ENCODE data around the gene FCHSD2. TPM values are rescaled to one million over a fixed set of nuclear protein-coding genes. Genes with fewer than 3 reads are reported as not detected.
"Not testable (repeated sequence)": the region's sequence is repeated elsewhere in the genome, so short reads cannot be mapped to it uniquely, and the experiment has no call there.

Gene FCHSD2
- polyA plus RNA-seq, 1 donor (not counting 4 experiments of a cell fraction or from before 2014, with no cell fraction given) = 14.2 TPM

GRCh38 chr11:73137262-73137943, 4.7 kb downstream of the FCHSD2 start:
- no peaks in the 10 kb centered on the region for H3K27me3 ChIP-seq (ENCODE audit: control insufficient read depth, extremely low read depth, insufficient read depth, low read length)
- DNase-seq (ENCODE audit: low read depth, low spot score) (no peak), FAIRE-seq (no peak)
- no peak overlapping the region for H2AFZ ChIP-seq (ENCODE audit: control insufficient read depth, low read length)
- dilution Hi-C loops (cut with MboI; ENCODE audit: extremely low pct_ligation_motif_present, low sequenced_read_pairs) = no loop called here
- H3K4me3 ChIP-seq (ENCODE audit: control insufficient read depth in 2 of 3, extremely low read depth in 1 of 3, insufficient read depth in 2 of 3, low read depth in 1 of 3, low read length in 3 of 3) = no peak overlapping the region
- no peak overlapping the region for H3K27ac ChIP-seq (ENCODE audit: control insufficient read depth, insufficient read depth, low read length)
- no peak overlapping the region for H3K4me2 ChIP-seq (ENCODE audit: control insufficient read depth, extremely low read depth, insufficient read depth, low read depth, low read length)
- TF ChIP-seq EZH2 (IDR thresholded peaks at IDR 0.05; ENCODE audit: low read length) = no peak
- H3K9ac ChIP-seq (ENCODE audit: control insufficient read depth, extremely low read depth, insufficient read depth, low read length) = no peak overlapping the region
- H3K79me2 ChIP-seq (ENCODE audit: control insufficient read depth, insufficient read depth, low read length) = peaks cover 37% of the 10 kb centered on the region
- H3K4me1 ChIP-seq (ENCODE audit: control insufficient read depth, extremely low read depth, insufficient read depth, low read length) = peaks cover 14% of the 10 kb centered on the region
- no peaks in the 10 kb centered on the region for H4K20me1 ChIP-seq (ENCODE audit: control insufficient read depth, extremely low read depth, insufficient read depth, low read length)
- peaks cover 0 to 5% of the 10 kb centered on the region in 2 experiments for H3K36me3 ChIP-seq (ENCODE audit: control insufficient read depth in 2 of 2, extremely low read depth in 1 of 2, insufficient read depth in 2 of 2, low read length in 2 of 2)
- H3K9me3 ChIP-seq (ENCODE audit: control insufficient read depth, low read depth, low read length) = no peaks in the 10 kb centered on the region
- H3K9me1 ChIP-seq (ENCODE audit: control insufficient read depth, extremely low read depth, insufficient read depth, low read length) = no peaks in the 10 kb centered on the region

- DNase-seq (ENCODE audit: low read depth, low spot score); H3K27ac ChIP-seq (ENCODE audit: control insufficient read depth, insufficient read depth, low read length); dilution Hi-C loops (cut with MboI; ENCODE audit: extremely low pct_ligation_motif_present, low sequenced_read_pairs); H3K4me2 ChIP-seq (ENCODE audit: control insufficient read depth, extremely low read depth, insufficient read depth, low read depth, low read length); H3K9ac ChIP-seq (ENCODE audit: control insufficient read depth, extremely low read depth, insufficient read depth, low read length); H2AFZ ChIP-seq (ENCODE audit: control insufficient read depth, low read length); H3K9me1 ChIP-seq (ENCODE audit: control insufficient read depth, extremely low read depth, insufficient read depth, low read length); H4K20me1 ChIP-seq (ENCODE audit: control insufficient read depth, extremely low read depth, insufficient read depth, low read length); H3K4me3 ChIP-seq (ENCODE audit: control insufficient read depth in 2 of 3, extremely low read depth in 1 of 3, insufficient read depth in 2 of 3, low read depth in 1 of 3, low read length in 3 of 3); H3K27me3 ChIP-seq (ENCODE audit: control insufficient read depth, extremely low read depth, insufficient read depth, low read length); H3K36me3 ChIP-seq (ENCODE audit: control insufficient read depth in 2 of 2, extremely low read depth in 1 of 2, insufficient read depth in 2 of 2, low read length in 2 of 2); H3K9me3 ChIP-seq (ENCODE audit: control insufficient read depth, low read depth, low read length); FAIRE-seq: not testable (repeated sequence)
- Histone ChIP-seq H3K79me2 (ENCODE audit: control insufficient read depth, insufficient read depth, low read length) (peaks cover 37% of the 10 kb centered on the region), H3K4me1 (ENCODE audit: control insufficient read depth, extremely low read depth, insufficient read depth, low read length) (peaks cover 18% of the 10 kb centered on the region)
Observed at GRCh38 chr11:73136722-73137121, 5.4 kb downstream of the FCHSD2 start.

DNA sequence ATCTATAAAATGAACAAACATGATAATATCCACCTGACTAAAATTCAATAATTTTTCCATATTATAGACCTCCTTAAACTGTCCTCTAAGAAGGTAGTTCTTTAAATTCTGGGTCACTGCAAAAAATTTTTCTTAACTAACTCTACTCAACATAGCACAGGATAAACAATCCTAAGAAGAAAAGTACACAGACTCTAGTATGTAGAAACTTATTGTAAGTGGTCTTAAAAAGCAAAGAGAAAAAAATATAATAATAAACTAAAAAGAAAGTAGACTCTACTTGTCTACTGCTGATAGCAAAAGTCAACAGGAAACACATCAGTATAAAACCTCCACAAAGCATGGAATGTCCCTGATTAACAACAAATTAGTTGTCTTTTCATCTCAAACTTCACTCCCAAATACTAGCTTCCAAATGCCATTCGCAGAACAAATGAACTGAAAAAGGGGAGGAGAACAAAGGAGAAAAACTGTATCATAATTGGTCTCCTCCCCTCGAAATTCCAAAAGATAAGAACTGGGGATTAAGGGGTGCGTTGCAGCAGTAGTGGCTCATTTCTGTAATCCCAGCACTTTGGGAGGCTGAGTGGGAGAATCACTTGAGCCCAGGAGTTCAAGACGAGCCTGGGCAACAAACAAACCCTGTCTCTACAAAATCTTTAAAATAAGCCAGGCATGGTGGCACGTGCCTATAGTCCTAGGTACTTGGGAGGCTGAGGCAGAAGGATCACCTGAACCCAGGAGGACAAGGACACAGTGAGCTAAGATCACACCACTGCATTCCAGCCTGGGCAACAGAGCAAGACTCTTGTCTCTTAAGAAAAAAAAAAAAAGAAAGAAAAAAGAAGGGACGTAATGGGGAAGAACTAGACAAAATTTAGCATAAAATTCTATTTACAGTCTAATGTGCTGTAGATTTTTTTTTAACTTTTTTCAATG, 6.5 kb downstream of the FCHSD2 start:
- Histone ChIP-seq H3K27ac (ENCODE audit: control insufficient read depth, insufficient read depth, low read length) (no peak overlapping the region), H3K4me3 (ENCODE audit: control insufficient read depth in 2 of 3, extremely low read depth in 1 of 3, insufficient read depth in 2 of 3, low read depth in 1 of 3, low read length in 3 of 3) (no peak overlapping the region), H2AFZ (ENCODE audit: control insufficient read depth, low read length) (no peak overlapping the region), H3K4me2 (ENCODE audit: control insufficient read depth, extremely low read depth, insufficient read depth, low read depth, low read length) (no peak overlapping the region), H3K79me2 (ENCODE audit: control insufficient read depth, insufficient read depth, low read length) (peaks cover 26% of the 10 kb centered on the region), H3K4me1 (ENCODE audit: control insufficient read depth, extremely low read depth, insufficient read depth, low read length) (peaks cover 18% of the 10 kb centered on the region), H3K9me3 (ENCODE audit: control insufficient read depth, low read depth, low read length) (no peaks in the 10 kb centered on the region), H3K27me3 (ENCODE audit: control insufficient read depth, extremely low read depth, insufficient read depth, low read length) (no peaks in the 10 kb centered on the region), H4K20me1 (ENCODE audit: control insufficient read depth, extremely low read depth, insufficient read depth, low read length) (no peaks in the 10 kb centered on the region), H3K9me1 (ENCODE audit: control insufficient read depth, extremely low read depth, insufficient read depth, low read length) (no peaks in the 10 kb centered on the region), H3K9ac (ENCODE audit: control insufficient read depth, extremely low read depth, insufficient read depth, low read length) (no peak overlapping the region), H3K36me3 (ENCODE audit: control insufficient read depth in 2 of 2, extremely low read depth in 1 of 2, insufficient read depth in 2 of 2, low read length in 2 of 2) (peaks cover 0 to 5% of the 10 kb centered on the region in 2 experiments)
- no peak for FAIRE-seq
- dilution Hi-C loops (cut with MboI; ENCODE audit: extremely low pct_ligation_motif_present, low sequenced_read_pairs) = no loop called here
- TF ChIP-seq CTCF (optimal IDR thresholded peaks at IDR 0.05 in 1 of 3, IDR thresholded peaks at IDR 0.05 in 1 of 3, conservative IDR thresholded peaks at IDR 0.05 in 1 of 3; ENCODE audit: extremely low read depth in 1 of 3, insufficient read depth in 2 of 3, low read length in 3 of 3) (no peak), EZH2 (IDR thresholded peaks at IDR 0.05; ENCODE audit: low read length) (no peak)
- DNase-seq (ENCODE audit: low read depth, low spot score) = no peak

- FAIRE-seq; H3K27me3 ChIP-seq (ENCODE audit: control insufficient read depth, extremely low read depth, insufficient read depth, low read length); H4K20me1 ChIP-seq (ENCODE audit: control insufficient read depth, extremely low read depth, insufficient read depth, low read length); dilution Hi-C loops (cut with MboI; ENCODE audit: extremely low pct_ligation_motif_present, low sequenced_read_pairs); H3K36me3 ChIP-seq (ENCODE audit: control insufficient read depth in 2 of 2, extremely low read depth in 1 of 2, insufficient read depth in 2 of 2, low read length in 2 of 2); H3K9me1 ChIP-seq (ENCODE audit: control insufficient read depth, extremely low read depth, insufficient read depth, low read length); H3K9me3 ChIP-seq (ENCODE audit: control insufficient read depth, low read depth, low read length); H3K4me2 ChIP-seq (ENCODE audit: control insufficient read depth, extremely low read depth, insufficient read depth, low read depth, low read length); H2AFZ ChIP-seq (ENCODE audit: control insufficient read depth, low read length); DNase-seq (ENCODE audit: low read depth, low spot score); H3K27ac ChIP-seq (ENCODE audit: control insufficient read depth, insufficient read depth, low read length); H3K79me2 ChIP-seq (ENCODE audit: control insufficient read depth, insufficient read depth, low read length); H3K4me3 ChIP-seq (ENCODE audit: control insufficient read depth in 2 of 3, extremely low read depth in 1 of 3, insufficient read depth in 2 of 3, low read depth in 1 of 3, low read length in 3 of 3); H3K9ac ChIP-seq (ENCODE audit: control insufficient read depth, extremely low read depth, insufficient read depth, low read length); H3K4me1 ChIP-seq (ENCODE audit: control insufficient read depth, extremely low read depth, insufficient read depth, low read length): not testable (repeated sequence)
Observed at GRCh38 chr11:73132349-73132748, 9.8 kb downstream of the FCHSD2 start.
